A549 (cell line): Measurements from ENCODE around the gene MED14. TPM values are rescaled to one million over a fixed set of nuclear protein-coding genes. Genes with fewer than 3 reads are reported as not detected.

Experiments used
- ATAC-seq, 2 experiments: fragments of 200-7000 bp in 1 of 2; fragments of >200 bp in 1 of 2; cut with Nextera tagmentation in 1 of 2; cut with Tn5 transposase in 1 of 2; 3 replicates each; pipeline versions ENCODE4 v1.8.0 to v1.9.1; 2018 to 2020; ENCODE audit warnings: mild to moderate bottlenecking in 1 of 2, moderate library complexity in 1 of 2
- CTCF ChIA-PET: fragments of 300-600 bp; sonication (Branson Sonifier 250); formaldehyde crosslinking; extraction: SDS; loops from one replicate; lab custom pipeline; 2021; ENCODE audit warnings: antibody characterized with exemption, inconsistent platforms; lab: Yijun Ruan, JAX
- POLR2A ChIA-PET: fragments of 350-600 bp; formaldehyde crosslinking; extraction: SDS; loops from one replicate; lab custom pipeline; 2021; ENCODE audit warnings: antibody characterized with exemption, inconsistent platforms; lab: Yijun Ruan, JAX
- DNase-seq, 2 experiments: peaks; one replicate each; pipeline versions ENCODE4 v3.0.0 to v3.0.0-alpha.2; 2011 to 2016; ENCODE audit warnings: low read depth in 1 of 2, low spot score in 1 of 2
- FAIRE-seq: peaks from 2 replicates; lab custom pipeline; 2011; peaks lifted over from hg19 to GRCh38; lab: Jason Lieb, UNC
- H3K27ac ChIP-seq, 2 experiments: fragments of >200 bp; sonication (Bioruptor Twin); formaldehyde crosslinking; 3 replicates each; pipeline ENCODE4 v1.5.1; 2016 to 2017
- H3K4me1 ChIP-seq: fragments of >200 bp; sonication (Bioruptor Twin); formaldehyde crosslinking; 3 replicates; pipeline ENCODE4 v1.6.1; 2016
- H3K4me2 ChIP-seq: fragments of >200 bp; sonication (Bioruptor Twin); formaldehyde crosslinking; 3 replicates; pipeline ENCODE4 v1.6.1; 2016
- H3K4me3 ChIP-seq: fragments of >200 bp; sonication (Bioruptor Twin); formaldehyde crosslinking; 3 replicates; pipeline ENCODE4 v1.5.1; 2016
- H3K9me3 ChIP-seq: fragments of >200 bp; sonication (Bioruptor Twin); formaldehyde crosslinking; 3 replicates; pipeline ENCODE4 v1.6.1; 2016
- BCL3 ChIP-seq: fragments of >200 bp; sonication (Bioruptor Twin); formaldehyde crosslinking; IDR thresholded peaks from 3 replicates; pipeline ENCODE4 v1.6.1; 2016
- BHLHE40 ChIP-seq: IDR thresholded peaks from 2 replicates; pipeline ENCODE4 v1.6.1; 2012; ENCODE audit warnings: low read depth, low read length, inconsistent platforms
- CBX8 ChIP-seq: fragments of 200-600 bp; sonication (generic); IDR thresholded peaks from 2 replicates; pipeline ENCODE4 v1.6.1; 2016
- CHD4 ChIP-seq: fragments of 200-600 bp; sonication (generic); IDR thresholded peaks from 2 replicates; pipeline ENCODE4 v1.6.1; 2016; ENCODE audit warnings: antibody characterized with exemption, mild to moderate bottlenecking, borderline replicate concordance
- EHF ChIP-seq: fragments of 250-450 bp; sonication (Bioruptor Pico); IDR thresholded peaks from 2 replicates; pipeline ENCODE4 v1.5.0; 2020; ENCODE audit warnings: mild to moderate bottlenecking
- ESRRA ChIP-seq: fragments of 150-350 bp; IDR thresholded peaks from 2 replicates; pipeline ENCODE4 v1.6.1; 2014; ENCODE audit warnings: mild to moderate bottlenecking, low read length, borderline replicate concordance
- FOSL2 ChIP-seq, 2 experiments: fragments of 450-650 bp in 1 of 2; fragments of >200 bp in 1 of 2; sonication (Bioruptor Twin) in 1 of 2; formaldehyde crosslinking; IDR thresholded peaks; 2 replicates each; pipeline versions ENCODE4 v1.5.0 to v1.6.1; 2016 to 2020; ENCODE audit warnings: mild to moderate bottlenecking in 1 of 2, moderate library complexity in 1 of 2
- HES2 ChIP-seq: fragments of >200 bp; sonication (Bioruptor Twin); formaldehyde crosslinking; IDR thresholded peaks from 2 replicates; pipeline ENCODE4 v1.6.1; 2016
- HMGXB4 ChIP-seq: fragments of 250-450 bp; sonication (Bioruptor Pico); IDR thresholded peaks from 2 replicates; pipeline ENCODE4 v1.5.0; 2021; ENCODE audit warnings: mild to moderate bottlenecking, moderate library complexity, borderline replicate concordance
- HOXA7 ChIP-seq: fragments of 250-450 bp; sonication (Bioruptor Pico); IDR thresholded peaks from 2 replicates; pipeline ENCODE4 v1.5.0; 2020; ENCODE audit warnings: mild to moderate bottlenecking, moderate library complexity
- HOXB13 ChIP-seq: fragments of 250-450 bp; sonication (Bioruptor Pico); IDR thresholded peaks from 2 replicates; pipeline ENCODE4 v1.5.0; 2020; ENCODE audit warnings: low read depth, mild to moderate bottlenecking, moderate library complexity
- HOXB5 ChIP-seq: fragments of 250-450 bp; sonication (Bioruptor Pico); IDR thresholded peaks from 2 replicates; pipeline ENCODE4 v1.5.0; 2020; ENCODE audit warnings: mild to moderate bottlenecking, moderate library complexity
- JUN ChIP-seq, 2 experiments: fragments of >200 bp; sonication (Bioruptor Twin); formaldehyde crosslinking; IDR thresholded peaks; 2 replicates in 1 of 2; 3 replicates in 1 of 2; pipeline ENCODE4 v1.6.1; 2016 to 2017
- KDM1A ChIP-seq: fragments of 200-600 bp; sonication (generic); IDR thresholded peaks from 2 replicates; pipeline ENCODE4 v1.6.1; 2016; ENCODE audit warnings: low read depth, mild to moderate bottlenecking
- KDM5A ChIP-seq: fragments of 200-600 bp; sonication (generic); IDR thresholded peaks from 2 replicates; pipeline ENCODE4 v1.6.1; 2016; ENCODE audit warnings: antibody characterized with exemption, mild to moderate bottlenecking
- MAFK ChIP-seq: fragments of 450-650 bp; IDR thresholded peaks from 2 replicates; pipeline ENCODE4 v1.6.1; 2014; ENCODE audit not compliant: partially characterized antibody
- MAZ ChIP-seq: fragments of 150-350 bp; IDR thresholded peaks from 2 replicates; pipeline ENCODE4 v1.6.1; 2014; ENCODE audit warnings: antibody characterized with exemption, low read depth, low read length, borderline replicate concordance
- RAD21 ChIP-seq, 2 experiments: fragments of >200 bp in 1 of 2; sonication (Bioruptor Twin) in 1 of 2; formaldehyde crosslinking in 1 of 2; IDR thresholded peaks in 1 of 2; conservative IDR thresholded peaks in 1 of 2; 2 replicates in 1 of 2; 3 replicates in 1 of 2; pipeline ENCODE4 v1.6.1; 2012 to 2018; ENCODE audit warnings: inconsistent platforms in 1 of 2
- RARB ChIP-seq: fragments of 250-450 bp; sonication (Bioruptor Pico); IDR thresholded peaks from 2 replicates; pipeline ENCODE4 v1.8.0; 2021; ENCODE audit warnings: mild to moderate bottlenecking, moderate library complexity
- RNF2 ChIP-seq: fragments of 200-600 bp; sonication (generic); IDR thresholded peaks from 2 replicates; pipeline ENCODE4 v1.6.1; 2016; ENCODE audit warnings: low read depth, mild to moderate bottlenecking, antibody characterized with exemption, moderate library complexity, borderline replicate concordance
- SMC3 ChIP-seq: fragments of >200 bp; sonication (Bioruptor Twin); formaldehyde crosslinking; IDR thresholded peaks from 3 replicates; pipeline ENCODE4 v1.6.1; 2018; ENCODE audit warnings: inconsistent platforms
- ZC3H11A ChIP-seq: fragments of 450-650 bp; IDR thresholded peaks from 2 replicates; pipeline ENCODE4 v1.6.1; 2014; ENCODE audit warnings: antibody characterized with exemption, mild to moderate bottlenecking
- ZSCAN20 ChIP-seq: fragments of 250-450 bp; sonication (Bioruptor Pico); IDR thresholded peaks from 2 replicates; pipeline ENCODE4 v1.8.0; 2022; ENCODE audit warnings: mild to moderate bottlenecking, moderate library complexity
- WGBS: methylation state at CpG from one replicate; pipeline ENCODE4 v1.1.6; 2017; ENCODE audit errors: missing lambda C conversion rate; 5-methylcytosine and 5-hydroxymethylcytosine counted together
- polyA plus RNA-seq, 4 experiments: library from polyadenylated mRNA; depleted of rRNA in 3 of 4; stranded (reverse); fragments of >200 nt; fragmentation: RNase III in 1 of 4; extraction: RNeasy Plus Mini Kit Qiagen cat#74134 plus additional on column Dnase treatment in 1 of 4; gene quantifications; 2 replicates in 3 of 4; 3 replicates in 1 of 4; pipeline ENCODE4 v1.2.3, GENCODE V29; 2011 to 2017
- TF ChIP-seq, protein P1 (sequence below): IDR thresholded peaks from 2 replicates; pipeline ENCODE4 v1.6.1; 2012; ENCODE audit warnings: low read depth, borderline replicate concordance
- TF ChIP-seq, protein P2 (sequence below): fragments of 150-350 bp; IDR thresholded peaks from 2 replicates; pipeline ENCODE4 v1.6.1; 2014; ENCODE audit warnings: low read depth, mild to moderate bottlenecking, low read length

Gene MED14
- polyA plus RNA-seq, 2 of the 4 experiments (the other 2 are of a cell fraction): 26.8 to 62.0 TPM

DNA sequence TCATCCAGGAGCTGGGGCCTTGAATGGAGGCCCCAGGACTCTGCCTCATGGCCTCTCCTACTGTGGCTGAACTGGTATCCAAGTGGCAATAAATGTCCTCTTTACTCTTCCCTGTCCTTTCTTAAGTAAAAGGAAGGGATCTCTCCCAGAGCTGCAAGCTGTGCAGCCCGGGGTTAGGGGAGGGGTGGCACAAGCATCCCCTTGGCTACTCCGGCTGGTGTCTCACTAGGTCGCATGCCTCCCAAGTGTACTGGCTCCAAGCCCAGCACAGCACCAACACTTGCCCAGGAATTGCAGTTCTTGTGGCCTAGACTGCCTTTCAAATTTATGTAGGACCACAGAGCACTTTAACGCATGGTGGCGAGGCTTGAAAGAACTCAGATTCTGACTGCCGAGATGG, 44.7 kb upstream of the MED14 start:
- POLR2A ChIA-PET: no interaction called here
- peaks cover 4% of the 10 kb centered on the region; the same call in 1 of the 3 replicates for H3K4me1 ChIP-seq
- TF ChIP-seq ESRRA: no peak
- no peak for TF ChIP-seq CHD4
- TF ChIP-seq EHF (CRISPR knock-in tag): no peak
- TF ChIP-seq HMGXB4 (CRISPR knock-in tag): no peak
- TF ChIP-seq, protein P1, sequence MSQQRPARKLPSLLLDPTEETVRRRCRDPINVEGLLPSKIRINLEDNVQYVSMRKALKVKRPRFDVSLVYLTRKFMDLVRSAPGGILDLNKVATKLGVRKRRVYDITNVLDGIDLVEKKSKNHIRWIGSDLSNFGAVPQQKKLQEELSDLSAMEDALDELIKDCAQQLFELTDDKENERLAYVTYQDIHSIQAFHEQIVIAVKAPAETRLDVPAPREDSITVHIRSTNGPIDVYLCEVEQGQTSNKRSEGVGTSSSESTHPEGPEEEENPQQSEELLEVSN: no peak
- TF ChIP-seq HOXB13: no peak
- TF ChIP-seq MAZ: no peak
- no peak for TF ChIP-seq SMC3
- no peak for TF ChIP-seq RARB
- no peak for TF ChIP-seq KDM1A
- no peak for TF ChIP-seq BCL3
- no peak for TF ChIP-seq BHLHE40
- TF ChIP-seq HOXA7 (CRISPR knock-in tag): no peak
- no peak for TF ChIP-seq KDM5A
- no peak for TF ChIP-seq RNF2
- TF ChIP-seq ZC3H11A: no peak
- no peak for TF ChIP-seq ZSCAN20 (CRISPR knock-in tag)
- TF ChIP-seq, protein P2, sequence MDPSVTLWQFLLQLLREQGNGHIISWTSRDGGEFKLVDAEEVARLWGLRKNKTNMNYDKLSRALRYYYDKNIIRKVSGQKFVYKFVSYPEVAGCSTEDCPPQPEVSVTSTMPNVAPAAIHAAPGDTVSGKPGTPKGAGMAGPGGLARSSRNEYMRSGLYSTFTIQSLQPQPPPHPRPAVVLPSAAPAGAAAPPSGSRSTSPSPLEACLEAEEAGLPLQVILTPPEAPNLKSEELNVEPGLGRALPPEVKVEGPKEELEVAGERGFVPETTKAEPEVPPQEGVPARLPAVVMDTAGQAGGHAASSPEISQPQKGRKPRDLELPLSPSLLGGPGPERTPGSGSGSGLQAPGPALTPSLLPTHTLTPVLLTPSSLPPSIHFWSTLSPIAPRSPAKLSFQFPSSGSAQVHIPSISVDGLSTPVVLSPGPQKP: no peak
- no peak for TF ChIP-seq FOSL2 (IDR thresholded peaks at IDR 0.05)
- no peak for TF ChIP-seq FOSL2 (CRISPR knock-in tag; IDR thresholded peaks at IDR 0.05)
- TF ChIP-seq HES2: no peak
- FAIRE-seq (no peak), ATAC-seq (no peak), DNase-seq (no peak)
- H3K4me2 ChIP-seq: no peak overlapping the region
- no peak overlapping the region for H3K27ac ChIP-seq
- CTCF ChIA-PET: interaction anchor here (1.0 kb wide), 1 partner anchor 14 kb away, joined by 4 read pairs; no protein-coding TSS in a partner anchor
- no peak overlapping the region for H3K4me3 ChIP-seq
- no peaks in the 10 kb centered on the region for H3K9me3 ChIP-seq
- 87% methylated on average over 6 of the region's 6 CpGs for WGBS

DNA sequence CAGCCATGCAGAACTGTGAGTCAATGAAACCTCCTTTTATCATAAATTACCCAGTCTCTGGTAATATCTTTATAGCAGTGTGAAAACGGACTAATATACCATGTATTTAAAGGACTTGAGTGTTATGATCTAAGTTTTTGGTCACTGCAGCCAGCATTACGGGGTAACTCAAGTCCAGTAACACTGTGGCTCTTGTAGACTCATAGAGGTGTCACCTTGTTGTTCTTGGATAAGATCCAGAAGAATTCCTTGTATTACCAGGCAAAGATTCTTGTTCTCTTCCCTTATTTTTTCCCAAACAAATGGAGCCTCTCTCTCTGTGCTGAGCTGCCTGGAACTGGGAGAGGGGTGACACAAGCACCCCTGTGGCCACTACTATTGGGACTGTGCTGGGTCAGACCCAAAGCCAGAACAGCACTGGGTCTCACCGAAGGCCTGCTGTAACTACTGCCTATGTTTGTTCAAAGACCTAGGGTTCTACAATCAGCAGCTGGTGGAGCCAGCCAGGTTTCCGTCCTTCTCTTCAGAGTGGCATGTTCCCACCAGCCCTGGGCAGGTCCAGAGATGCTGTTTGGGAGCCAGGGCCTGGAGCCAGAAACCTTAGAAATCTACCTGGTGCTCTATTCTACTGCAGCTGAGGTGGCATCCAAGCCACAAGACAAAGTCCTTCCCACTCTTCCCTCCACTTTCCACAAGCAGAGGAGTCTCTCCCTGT, 43.7 kb upstream of the MED14 start:
- Histone ChIP-seq H3K4me3 (no peak overlapping the region), H3K4me2 (no peak overlapping the region), H3K27ac (no peak overlapping the region), H3K9me3 (no peaks in the 10 kb centered on the region), H3K4me1 (0 out of 3 replicates have a peak, but pooled peaks cover 4% of the 10 kb centered on the region)
- TF ChIP-seq MAFK (no peak), SMC3 (no peak), RAD21 (conservative IDR thresholded peaks at IDR 0.05 in 1 of 2, IDR thresholded peaks at IDR 0.05 in 1 of 2) (no peak), HOXB5 (no peak), MAZ (no peak), JUN (IDR thresholded peaks at IDR 0.05) (no peak), BHLHE40 (no peak), CBX8 (no peak)
- TF ChIP-seq, protein P1: no peak
- FAIRE-seq (no peak), ATAC-seq (no peak), DNase-seq (no peak)
- WGBS: 66% methylated on average over 4 of the region's 4 CpGs
- POLR2A ChIA-PET: no interaction called here
- CTCF ChIA-PET: no interaction called here
